GM21737 (cell line): Measurements from ENCODE around the gene MAN1B1.

Experiments used
- ATAC-seq: cut with Tn5 transposase; IDR thresholded peaks from one replicate; pipeline ENCODE4 v1.9.1; 2021; ENCODE audit warnings: mild to moderate bottlenecking, moderate library complexity; ENCODE audit not compliant: unreplicated experiment

The MAN1B1 gene

DNA sequence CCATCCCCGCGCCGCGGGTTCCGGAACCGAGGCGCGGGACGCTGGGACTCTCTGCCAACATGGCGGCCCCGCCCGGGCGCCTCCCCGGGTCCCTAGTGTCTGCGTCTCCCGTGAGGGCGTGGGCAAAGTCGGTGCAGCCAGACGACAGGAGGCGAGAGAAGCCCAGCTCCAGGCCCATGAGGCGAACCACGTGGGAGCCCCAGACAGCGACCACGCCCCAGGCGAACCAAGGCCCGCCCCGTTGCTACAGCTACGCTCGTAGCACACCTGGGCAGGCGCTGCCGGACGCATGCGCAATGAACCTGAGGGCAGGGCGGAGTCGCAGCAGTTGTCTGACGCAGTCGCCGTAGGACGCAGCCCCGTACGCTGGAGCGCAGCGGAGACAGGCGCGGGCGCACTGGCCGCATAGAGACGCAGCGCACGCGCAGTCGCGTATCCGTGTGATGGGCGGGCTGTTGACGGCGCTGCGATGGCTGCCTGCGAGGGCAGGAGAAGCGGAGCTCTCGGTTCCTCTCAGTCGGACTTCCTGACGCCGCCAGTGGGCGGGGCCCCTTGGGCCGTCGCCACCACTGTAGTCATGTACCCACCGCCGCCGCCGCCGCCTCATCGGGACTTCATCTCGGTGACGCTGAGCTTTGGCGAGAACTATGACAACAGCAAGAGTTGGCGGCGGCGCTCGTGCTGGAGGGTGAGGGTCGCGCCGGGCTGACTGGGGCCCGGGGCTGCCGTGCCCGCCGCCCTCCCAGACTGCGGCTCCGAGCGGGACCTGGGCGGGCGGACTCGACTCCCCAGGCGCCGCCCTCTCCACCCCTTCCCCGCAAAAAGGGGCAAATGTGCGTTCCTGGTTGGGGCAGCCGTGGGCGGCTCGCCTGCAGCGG is at the start of gene MAN1B1:
Gene MAN1B1 (plus strand): TSS at position 455 of the 878 bp plus-strand sequence. CDS start 15 bp downstream, at position 470.
- ATAC-seq, result peak; percentile 66

DNA sequence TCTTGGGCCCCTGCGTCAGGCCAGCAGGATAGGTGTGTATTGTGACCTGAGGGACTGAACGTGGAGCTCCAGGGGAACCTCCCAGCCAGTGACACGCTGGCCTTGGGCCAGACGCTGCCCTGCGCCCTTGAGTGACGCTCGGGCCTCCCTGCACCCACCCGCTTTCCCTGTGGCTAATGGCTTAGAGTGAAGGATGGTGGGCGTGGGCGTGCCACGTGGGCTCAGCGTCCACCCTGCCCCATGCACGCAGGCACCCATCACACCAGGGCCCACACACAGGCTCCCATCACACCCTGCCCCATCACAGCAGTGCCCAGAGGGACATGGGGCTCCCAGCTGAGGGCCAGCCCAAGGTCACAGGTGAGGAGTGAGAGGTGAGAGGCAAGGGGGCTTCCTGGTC is 49.8 kb upstream of the MAN1B1 start:
- ATAC-seq, result no peak

DNA sequence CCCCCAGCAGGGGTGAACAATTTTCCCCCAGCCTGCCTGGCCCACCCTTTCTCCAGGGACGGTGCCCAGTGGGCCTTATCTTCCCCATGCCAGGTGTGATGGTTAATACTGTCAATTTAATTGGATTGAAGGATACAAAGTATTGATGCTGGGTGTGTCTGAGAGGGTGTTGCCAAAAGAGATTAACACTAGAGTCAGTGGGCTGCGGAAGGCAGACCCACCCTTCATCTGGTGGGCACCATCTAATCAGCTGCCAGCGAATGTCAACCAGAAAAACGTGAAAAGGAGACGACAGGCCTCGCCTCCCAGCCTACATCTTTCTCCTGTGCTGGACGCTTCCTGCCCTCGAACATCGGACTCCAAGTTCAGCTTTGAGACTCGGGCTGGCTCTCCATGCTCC is 49.3 kb upstream of the MAN1B1 start:
- no peak for ATAC-seq

DNA sequence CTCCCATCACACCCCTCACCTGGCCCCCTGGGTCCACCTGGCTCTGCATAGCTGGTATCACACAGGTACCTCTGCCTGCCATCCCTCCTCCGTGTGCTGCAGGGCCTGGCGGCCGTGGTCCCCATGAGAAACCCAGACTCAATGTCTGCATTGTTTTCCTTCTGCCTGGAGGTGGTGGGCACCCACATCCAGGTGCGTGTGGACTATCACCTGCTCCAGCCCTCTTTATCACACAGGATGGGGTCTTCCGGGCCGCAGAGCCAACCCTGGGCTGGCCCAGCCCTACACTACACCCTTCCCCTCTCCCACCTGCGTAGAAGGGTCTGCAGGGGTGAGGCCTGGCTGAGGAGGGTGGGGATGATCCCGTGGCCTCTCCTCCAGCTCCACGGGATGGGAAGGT is 47.9 kb upstream of the MAN1B1 start:
- no peak for ATAC-seq

DNA sequence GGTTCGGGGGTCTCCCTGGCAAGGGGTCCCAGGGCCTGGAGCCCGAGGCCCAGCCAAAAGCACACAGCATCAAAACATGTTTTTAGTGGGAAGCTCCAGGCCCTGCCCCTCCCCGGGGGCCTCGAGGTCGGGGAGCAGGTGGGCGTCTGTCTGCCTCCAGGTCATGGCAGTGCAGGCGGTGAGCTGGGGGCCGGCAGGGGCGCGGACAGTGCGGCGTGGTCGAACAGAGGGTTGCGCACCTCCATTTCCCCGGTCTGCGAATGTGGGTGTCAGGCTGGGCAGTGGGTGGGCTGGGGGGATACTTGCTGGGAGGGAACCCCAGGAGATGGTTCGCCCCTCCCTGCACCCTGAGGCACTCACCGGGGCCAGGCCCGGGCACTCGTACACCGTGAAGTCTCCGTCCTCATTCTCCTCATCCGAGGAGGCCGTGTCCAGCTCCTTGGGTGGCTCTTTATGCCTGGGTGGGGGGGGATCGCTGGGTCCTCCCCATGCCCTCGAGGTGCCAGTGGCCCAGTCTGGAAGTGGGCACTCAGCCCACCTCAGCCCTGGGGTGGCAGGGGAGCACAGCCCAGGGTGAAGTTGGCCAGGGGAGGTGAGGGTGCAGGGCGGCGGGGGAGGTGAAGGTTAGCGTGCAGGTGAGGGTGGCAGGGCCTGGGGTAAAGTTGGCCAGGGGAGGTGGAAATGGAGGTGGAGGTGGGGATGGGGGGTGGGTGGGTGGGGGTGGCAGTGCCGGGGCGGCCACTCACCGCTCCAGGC is 47.0 kb upstream of the MAN1B1 start:
- no peak for ATAC-seq

DNA sequence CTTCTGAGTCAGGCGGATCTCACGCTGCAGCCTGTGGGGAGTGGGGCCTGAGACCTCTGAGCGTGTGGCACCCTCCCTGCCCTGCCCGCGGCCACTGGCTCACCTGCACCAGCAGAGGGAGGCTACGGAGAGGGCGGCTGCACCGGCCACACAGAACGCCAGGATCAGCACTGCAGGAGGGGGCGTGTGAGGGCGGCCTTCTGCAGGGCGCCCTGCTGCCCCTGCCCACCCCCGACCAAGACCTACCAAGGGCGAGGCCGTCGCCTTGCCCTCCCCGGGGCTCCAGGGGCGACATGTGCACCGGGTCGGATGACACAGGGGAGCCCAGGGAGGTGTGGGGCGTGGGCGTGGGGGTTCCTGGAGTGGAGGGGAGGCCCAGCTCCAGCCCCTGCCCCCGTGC is 46.2 kb upstream of the MAN1B1 start:
- ATAC-seq, result no peak

DNA sequence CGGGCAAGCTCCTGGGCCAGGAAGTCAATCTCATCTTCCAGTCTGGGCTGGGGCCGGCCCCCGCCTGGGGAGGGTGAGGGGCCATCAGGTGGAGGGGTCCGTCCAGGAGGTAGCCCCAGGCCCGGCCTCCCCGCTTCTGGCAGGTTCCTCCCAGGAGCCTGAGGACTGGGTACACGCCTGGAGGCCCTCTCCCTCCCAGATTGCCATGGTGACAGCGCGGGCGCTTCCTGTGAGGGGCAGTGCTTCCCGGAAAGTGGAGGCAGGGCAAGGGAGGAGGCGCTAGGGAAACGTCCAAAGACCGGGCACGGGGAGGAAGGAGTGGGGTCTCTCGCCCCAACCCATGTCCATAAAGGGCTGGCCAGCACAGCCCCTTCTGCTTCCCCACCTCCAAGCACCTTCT is 45.7 kb upstream of the MAN1B1 start:
- ATAC-seq, result no peak

DNA sequence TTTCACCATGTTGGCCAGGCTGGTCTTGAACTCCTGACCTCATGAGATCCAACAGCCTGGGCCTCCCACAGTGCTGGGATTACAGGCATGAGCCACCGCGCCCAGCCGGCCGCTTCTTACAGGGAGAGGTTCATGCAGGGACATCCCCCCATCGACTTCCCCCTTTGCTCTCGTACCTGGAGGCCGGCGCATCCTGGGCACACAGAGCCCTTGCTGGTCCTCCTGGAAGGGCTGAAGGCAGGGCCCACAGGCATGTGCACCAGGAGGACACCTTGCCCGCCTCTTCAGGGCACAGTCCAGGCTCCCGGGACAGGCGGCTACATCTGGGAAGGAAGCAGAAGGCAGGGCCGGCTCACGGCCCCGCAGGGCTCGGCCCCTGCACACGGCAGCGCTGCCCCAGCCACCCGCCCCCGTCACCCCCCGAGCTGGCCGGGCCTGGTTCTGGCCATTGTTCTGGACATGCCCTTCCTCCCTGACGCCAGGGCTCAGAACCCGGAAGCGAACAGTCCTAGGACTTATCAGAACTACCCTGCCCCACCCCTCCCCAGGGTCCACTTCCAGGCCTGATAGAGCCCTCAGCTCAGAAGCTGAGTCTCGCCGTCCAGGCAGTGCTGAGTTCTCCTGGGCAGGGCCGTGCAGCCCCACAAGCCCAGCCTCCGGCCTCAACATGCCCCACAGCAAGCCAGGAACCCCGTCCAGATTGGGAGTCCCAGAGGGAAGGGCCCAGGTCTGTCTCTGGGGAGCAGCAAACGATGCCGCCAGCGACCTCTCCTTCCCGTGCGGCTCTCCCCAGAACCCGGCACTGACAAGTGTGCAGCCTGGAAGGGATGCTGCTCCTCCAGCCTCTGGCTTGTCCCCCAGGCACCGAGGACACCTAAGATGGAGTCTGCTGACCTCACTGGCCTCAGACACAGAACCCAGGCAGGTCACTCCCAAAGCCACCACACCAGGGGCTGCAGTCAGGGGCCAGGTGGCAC is 43.7 kb upstream of the MAN1B1 start:
- no peak for ATAC-seq

DNA sequence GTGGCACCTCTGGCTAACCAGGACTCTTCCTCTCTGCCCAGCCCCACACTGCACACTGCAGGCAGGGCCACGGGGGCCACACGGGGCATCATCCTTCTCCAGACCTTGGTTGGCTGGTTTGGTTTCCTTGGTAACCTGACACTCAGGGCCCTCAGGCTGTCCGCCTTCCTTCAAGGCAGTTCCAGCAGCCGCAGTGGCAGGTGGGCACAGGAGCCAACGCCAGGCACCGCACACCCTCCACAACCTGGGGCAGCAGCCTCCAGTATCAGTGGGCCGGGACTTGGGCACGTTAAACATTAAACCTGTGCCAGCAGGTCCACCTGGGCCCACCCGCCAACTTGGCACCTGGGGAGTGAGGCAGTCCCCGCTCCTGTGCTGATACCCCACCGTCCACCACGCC is 42.7 kb upstream of the MAN1B1 start:
- ATAC-seq, result no peak

DNA sequence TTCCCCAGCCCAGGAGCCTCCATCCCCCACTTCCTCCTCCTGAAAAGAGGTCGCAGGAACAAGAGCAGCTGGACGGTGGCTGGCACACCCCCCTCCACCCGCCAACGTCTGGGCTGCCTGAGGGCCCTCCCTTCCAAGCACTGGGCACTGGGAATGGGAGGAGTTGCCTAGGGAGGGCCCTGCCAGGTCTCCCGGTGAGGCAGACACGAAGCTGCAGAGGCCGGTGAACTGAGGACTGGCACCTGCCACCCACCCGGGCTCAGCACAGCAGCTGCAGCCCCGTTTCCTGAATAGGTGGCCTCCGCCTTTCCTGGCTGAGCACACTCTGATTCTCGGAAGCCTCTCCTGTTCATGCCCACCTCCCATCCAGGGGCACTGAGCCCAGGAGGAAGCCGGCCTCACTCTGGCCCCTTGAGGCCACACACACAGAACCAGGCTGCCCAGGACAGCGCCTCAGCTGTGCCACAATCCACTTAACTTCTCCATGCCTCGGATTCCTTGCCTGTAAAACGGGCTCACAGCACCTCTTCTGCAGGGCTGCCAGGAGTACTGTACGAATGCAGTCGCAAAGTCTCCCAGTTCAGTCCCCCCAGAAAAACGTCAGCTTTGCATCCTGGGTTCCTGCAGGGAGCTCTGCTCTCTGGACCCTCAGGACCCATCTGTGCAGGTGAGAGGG is 42.1 kb upstream of the MAN1B1 start:
- no peak for ATAC-seq

DNA sequence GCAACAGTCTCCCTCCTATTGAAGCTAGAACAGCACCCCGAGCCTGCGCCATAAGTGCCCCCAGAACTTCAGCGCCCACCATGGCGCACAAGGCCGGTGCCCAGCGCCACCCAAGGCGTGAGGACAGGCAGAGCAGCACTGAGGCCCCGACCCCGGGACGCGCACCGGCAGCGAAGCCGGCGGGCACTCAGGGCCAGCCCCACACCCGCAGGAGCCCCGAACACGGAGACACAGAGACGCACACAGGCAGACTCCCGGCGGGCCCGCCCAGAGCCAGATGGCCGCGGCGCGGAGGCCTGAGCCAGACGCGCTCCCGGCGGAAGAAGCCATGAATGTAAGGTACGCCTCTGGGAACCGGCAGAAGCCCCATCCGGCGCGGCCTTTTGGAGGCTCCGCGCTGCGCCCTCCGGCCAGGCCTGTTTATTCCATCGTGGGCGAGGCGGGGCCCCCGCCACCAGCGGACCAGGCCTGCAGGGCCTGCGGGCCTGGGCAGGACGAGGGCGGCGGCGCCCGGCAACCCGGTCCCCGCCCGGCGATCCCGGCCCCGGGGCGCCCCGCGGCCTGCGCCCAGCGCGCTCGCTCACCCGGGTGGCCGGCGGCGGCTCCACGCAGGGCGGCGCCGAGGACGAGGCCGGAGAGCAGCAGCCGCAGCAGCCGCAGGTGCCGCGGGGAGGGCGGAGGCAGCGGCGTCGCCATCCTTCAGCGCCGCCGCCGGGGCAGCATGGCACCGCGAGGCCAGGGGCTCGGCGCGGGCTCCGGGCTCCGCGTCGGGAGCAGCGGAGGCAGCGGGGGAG is 41.3 kb upstream of the MAN1B1 start:
- ATAC-seq, result no peak

DNA sequence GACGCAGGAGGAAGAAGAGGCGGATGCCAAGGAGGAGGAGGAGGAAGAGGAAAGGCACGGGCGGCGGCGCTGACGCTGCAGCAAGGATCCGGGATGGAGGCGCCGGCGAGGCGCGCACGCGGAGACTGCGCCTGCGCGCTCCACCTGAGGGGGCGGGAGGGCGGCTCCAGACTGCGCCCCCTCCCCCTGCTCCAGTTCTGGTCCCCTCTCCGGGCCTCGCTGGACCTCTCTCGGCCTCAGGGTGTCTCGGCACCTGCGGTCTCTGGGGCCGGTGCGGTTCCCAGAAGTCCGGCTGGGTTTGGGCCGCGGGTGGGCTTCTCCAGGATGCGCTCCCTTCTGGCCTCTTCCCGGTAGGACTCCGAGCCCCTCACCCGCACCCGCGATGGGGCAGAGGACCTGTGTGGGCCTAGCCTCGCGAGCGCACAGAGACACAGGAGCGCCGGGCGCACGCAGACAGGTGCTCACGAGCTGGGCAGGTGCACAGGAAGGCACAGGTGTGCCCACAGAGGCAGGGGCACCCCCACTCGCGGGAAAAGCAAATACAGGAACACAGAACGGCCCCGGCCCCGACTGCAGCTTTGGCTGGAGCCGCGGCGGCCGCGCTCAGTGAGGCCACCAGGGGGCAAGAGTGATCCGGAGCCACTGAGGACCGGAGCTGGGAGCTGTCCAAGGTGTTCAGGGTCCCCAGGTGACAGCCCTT is 40.5 kb upstream of the MAN1B1 start, which contains the start of gene NPDC1:
Gene NPDC1 (minus strand): TSS at position 90 of the 700 bp plus-strand sequence. CDS start 188 bp downstream, outside the sequence.
- ATAC-seq, result no peak

DNA sequence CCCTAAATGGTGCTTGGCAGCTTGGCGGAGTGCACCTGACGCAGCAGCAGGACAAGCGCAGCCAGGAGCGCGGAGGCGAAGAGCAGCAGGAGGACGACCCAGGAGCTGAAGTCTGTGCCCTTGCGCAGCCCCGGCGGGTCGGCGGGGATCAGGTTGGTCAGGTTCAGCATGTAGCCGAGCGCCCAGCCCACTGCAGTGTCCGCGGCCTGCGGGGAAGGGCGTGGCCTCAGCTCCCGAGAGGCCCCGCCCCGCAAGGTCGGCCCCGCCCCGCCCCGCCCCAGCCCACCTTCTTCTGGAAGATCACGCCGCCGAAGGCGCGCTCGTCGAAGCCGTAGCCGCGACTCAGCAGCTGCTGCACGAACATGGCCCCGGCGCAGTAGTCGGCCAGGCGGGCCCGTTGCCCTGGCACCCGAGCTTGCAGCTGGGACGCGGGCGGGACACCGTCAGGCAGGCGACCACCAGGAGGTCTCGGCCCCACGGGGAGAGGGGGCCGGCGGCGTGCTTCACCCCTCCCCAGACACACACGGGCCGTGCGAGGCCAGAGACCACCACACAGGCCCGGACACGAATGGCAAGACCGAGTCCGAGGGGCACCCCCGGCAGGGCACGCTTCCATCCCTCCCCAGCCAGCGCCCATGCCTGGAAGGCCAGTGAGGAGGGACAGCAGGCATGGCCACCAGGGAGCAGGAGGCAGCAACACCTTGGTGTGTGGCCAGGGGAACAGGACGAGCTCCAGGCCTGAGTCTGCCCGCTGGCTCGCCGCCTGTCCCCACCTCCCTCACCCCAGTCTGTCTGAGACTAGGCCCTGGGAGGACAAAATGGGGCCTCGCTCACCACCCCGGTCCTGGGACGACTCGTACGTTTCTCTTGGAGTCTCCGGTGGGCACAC is 37.9 kb upstream of the MAN1B1 start:
- no peak for ATAC-seq

DNA sequence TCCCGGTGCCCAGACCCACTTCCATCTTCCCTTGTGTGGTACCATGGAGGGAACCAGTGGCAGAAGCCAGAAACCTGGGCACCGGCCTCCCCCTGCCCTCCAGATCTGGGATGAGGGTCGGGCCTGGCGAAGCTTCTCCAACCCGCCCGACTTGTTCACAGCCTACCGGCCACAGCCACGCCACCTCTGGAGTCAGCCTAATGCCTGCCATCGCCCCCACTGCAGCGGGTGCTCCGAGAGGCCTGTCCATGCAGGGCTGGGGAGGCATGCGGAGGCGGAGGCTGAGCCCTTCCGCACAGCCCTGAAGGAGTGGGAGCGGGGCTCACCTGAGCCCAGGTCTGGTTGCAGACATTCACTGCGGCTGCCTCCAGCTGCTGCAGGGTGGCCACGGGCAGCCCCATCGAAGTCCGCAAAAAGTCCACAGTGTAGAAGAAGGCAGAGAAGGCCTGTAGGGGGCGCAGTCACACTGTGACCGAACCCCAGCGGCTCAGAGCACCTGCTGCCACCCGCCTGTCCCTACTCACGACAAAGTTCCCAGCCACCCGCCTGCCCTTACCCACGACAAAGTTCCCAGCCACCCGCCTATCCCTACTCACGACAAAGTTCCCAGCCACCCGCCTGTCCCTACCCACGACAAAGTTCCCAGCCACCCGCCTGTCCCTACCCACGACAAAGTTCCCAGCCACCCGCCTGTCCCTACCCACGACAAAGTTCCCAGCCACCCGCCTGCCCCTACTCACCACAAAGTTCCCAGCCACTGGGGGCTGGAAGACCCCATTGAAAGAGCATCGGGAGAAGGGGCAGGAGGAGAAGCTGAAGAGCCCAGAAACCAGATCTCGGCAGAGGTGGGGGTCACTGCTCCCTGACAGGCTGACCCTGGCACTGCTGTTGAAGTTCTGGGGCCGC is 37.0 kb upstream of the MAN1B1 start:
- ATAC-seq, result no peak

DNA sequence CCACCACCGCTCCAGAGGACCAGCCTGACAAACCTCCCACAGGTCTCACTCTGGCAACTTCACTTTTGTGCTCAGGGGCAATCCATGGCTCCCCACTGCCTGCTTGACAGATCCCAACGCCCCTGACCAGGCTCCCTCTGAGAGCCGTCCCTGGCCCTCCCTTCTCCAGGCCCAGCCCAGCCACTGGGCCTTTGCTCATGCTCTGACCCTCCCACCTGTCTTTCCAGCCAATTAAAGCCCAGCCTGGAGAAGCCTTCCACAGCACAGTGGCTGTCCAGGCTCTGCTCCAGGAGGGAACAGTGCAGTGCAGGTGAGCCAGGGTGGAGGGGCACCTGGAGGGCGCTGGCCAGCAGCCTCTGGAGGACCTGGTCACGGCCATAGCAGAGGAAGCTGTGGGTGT is 36.2 kb upstream of the MAN1B1 start:
- no peak for ATAC-seq

DNA sequence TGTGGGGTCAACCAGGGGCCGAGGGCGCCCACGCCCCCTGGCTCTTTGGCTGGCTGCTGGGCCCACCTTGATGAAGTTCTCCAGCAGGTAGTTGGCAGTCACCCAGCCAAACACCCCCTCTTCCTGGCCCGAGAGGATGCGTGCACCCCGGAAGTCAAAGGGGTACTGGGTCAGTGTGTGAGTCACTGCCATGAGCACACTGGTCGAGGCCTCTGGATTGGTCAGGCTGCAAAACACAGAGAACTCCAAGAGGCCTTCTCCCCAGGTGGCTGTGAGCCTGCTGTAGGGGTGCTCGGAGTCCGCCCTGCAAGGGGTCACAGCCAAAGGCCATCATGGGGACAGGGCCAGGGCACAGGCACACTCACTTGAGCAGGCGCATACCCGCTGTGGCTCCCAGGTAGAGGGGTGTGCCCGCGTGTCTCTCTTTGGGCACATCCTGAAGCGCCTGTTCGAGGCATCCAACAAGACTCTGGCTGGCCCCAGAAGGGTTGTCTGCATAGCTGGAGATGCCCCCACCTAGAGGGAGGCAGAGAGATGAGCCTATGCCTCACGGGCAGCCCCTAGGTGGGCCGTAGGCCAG is 35.5 kb upstream of the MAN1B1 start:
- no peak for ATAC-seq

DNA sequence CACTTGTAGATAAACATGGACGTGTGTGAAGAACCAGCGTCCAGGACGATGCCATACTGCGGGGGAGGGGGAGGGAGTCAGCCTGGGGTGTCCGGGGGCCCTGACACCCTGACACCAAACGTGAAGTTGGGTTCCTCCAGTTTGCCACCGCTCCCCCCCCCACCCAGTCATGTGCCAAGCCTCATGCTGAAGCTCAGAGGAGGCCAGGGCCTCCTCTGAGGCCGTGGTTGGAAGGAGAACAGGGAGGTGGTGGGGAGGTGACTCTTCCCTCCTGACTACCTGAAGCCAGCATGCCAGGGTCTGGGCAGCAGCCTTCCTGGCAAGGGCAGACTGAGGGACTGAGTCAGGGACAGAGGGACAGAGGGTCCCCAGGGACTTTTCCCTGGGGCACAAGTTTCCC is 34.5 kb upstream of the MAN1B1 start:
- ATAC-seq, result no peak
